Measurements from ENCODE around the gene DCXR.
A peak's percentile ranks its signal among the peaks of the same experiment; 100 is the strongest.

Gene DCXR

DNA sequence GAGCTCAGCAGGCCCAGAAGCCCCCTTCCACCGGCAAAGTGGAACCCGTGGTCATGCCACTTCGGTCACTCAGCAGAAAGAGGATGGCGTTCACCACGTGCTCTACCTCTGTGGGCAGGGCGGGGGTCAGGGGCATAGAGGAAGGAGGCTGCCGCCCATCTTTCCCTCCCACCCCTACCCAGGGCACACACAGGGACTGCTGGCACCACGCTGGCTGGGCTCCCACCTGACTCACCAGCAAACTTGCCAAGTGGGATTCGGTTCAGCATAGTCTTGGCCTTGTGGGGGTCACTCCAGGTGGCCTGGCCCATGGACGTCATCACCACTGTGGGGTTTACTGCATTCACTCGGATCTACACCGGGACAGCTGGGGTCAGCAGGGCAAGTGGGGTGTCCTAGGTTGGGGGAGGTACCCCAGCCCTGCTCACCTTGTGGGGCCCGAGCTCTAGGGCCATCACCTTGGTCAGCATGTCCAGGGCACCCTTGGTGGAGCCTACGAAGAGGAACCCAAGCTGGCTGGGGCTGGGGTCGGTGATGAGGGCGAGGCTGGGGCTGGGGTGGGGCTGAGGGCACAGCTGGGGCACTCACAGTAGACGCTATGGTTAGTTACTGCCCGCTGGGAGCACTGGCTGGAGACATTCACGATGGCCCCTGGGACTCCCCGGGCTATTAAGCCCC lies 1.4 kb downstream of the DCXR start:
- Histone ChIP-seq H3K27ac (ENCODE audit: low read length) (no peak overlapping the region), H3K4me3 (ENCODE audit: low read length) (peak overlapping the region; percentile 98), H3K4me2 (ENCODE audit: low read length) (peak overlapping the region; percentile 99), H3K79me2 (ENCODE audit: low read length) (peaks cover 7% of the 10 kb centered on the region), H3K9me3 (ENCODE audit: insufficient read depth, low read length) (no peaks in the 10 kb centered on the region), H3K4me1 (ENCODE audit: low read length) (peaks cover 19% of the 10 kb centered on the region), H3K9ac (ENCODE audit: low read length) (peak overlapping the region; percentile 72; the same call in 1 of the 2 replicates), H2AFZ (ENCODE audit: low read depth, low read length) (no peak overlapping the region), H4K20me1 (ENCODE audit: insufficient read depth, low read length) (peaks cover 5% of the 10 kb centered on the region; the same call in 1 of the 2 replicates), H3K36me3 (replicated peaks; ENCODE audit: low read depth, low read length) (peaks cover 7% of the 10 kb centered on the region), H3K27me3 (ENCODE audit: low read depth, low read length) (no peaks in the 10 kb centered on the region)
- TF ChIP-seq EZH2phosphoT487 (IDR thresholded peaks at IDR 0.05; ENCODE audit: low read depth) (no peak), CTCF (IDR thresholded peaks at IDR 0.05; ENCODE audit: low read depth, low read length) (no peak)

- TF ChIP-seq EZH2phosphoT487 (IDR thresholded peaks at IDR 0.05; ENCODE audit: low read depth), result no peak
- no peak for TF ChIP-seq CTCF (IDR thresholded peaks at IDR 0.05; ENCODE audit: low read depth, low read length)
- Histone ChIP-seq H3K36me3 (replicated peaks; ENCODE audit: low read depth, low read length) (peaks cover 7% of the 10 kb centered on the region), H3K4me1 (ENCODE audit: low read length) (peaks cover 19% of the 10 kb centered on the region), H3K79me2 (ENCODE audit: low read length) (peaks cover 7% of the 10 kb centered on the region), H3K27me3 (ENCODE audit: low read depth, low read length) (no peaks in the 10 kb centered on the region), H3K27ac (ENCODE audit: low read length) (no peak overlapping the region), H3K4me3 (ENCODE audit: low read length) (no peak overlapping the region), H3K9ac (ENCODE audit: low read length) (no peak overlapping the region), H4K20me1 (ENCODE audit: insufficient read depth, low read length) (peaks cover 5% of the 10 kb centered on the region; the same call in 1 of the 2 replicates), H2AFZ (ENCODE audit: low read depth, low read length) (no peak overlapping the region), H3K4me2 (ENCODE audit: low read length) (no peak overlapping the region), H3K9me3 (ENCODE audit: insufficient read depth, low read length) (no peaks in the 10 kb centered on the region)
Measured at GRCh38 chr17:82035488-82035887, 2.0 kb downstream of the DCXR start.

DNA sequence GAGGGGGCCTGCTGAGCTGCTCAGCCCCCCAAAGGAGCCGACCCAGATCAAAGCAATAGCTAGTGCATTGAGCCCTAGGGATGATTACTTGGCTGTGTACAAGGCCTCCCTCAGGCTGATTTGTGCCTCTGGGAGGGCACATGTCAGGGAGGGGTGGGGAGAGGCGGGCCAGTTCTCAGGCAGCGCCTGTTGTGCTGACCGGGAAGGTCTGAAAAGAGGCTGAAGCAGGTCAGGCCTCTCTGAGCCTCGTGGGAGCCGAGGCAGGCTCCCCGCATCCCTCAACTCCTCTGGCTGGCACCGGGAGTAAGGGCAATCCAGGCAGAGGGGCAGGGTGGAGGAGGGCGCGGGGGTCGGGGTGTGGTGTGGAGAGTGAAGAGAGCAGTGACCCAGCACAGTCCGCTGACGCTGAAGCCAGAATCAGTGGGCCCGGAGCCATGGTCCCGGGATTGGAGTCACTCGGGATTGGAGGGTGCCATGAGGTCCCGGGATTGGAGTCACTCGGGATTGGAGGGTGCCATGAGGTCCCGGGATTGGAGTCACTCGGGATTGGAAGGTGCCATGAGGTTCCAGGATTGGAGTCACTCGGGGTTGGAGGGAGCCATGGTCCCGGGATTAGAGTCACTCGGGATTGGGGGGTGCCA lies 3.0 kb downstream of the DCXR start:
- peaks cover 7% of the 10 kb centered on the region for H3K36me3 ChIP-seq (replicated peaks; ENCODE audit: low read depth, low read length)
- peaks cover 7% of the 10 kb centered on the region for H3K79me2 ChIP-seq (ENCODE audit: low read length)
- no peak overlapping the region for H2AFZ ChIP-seq (ENCODE audit: low read depth, low read length)
- no peak overlapping the region for H3K9ac ChIP-seq (ENCODE audit: low read length)
- H4K20me1 ChIP-seq (ENCODE audit: insufficient read depth, low read length), result peaks cover 5% of the 10 kb centered on the region; the same call in 1 of the 2 replicates
- no peak overlapping the region for H3K4me3 ChIP-seq (ENCODE audit: low read length)
- H3K4me2 ChIP-seq (ENCODE audit: low read length), result no peak overlapping the region
- H3K27me3 ChIP-seq (ENCODE audit: low read depth, low read length), result no peaks in the 10 kb centered on the region
- H3K27ac ChIP-seq (ENCODE audit: low read length), result no peak overlapping the region
- peaks cover 19% of the 10 kb centered on the region for H3K4me1 ChIP-seq (ENCODE audit: low read length)
- no peaks in the 10 kb centered on the region for H3K9me3 ChIP-seq (ENCODE audit: insufficient read depth, low read length)
- TF ChIP-seq EZH2phosphoT487 (IDR thresholded peaks at IDR 0.05; ENCODE audit: low read depth), result no peak
- TF ChIP-seq CTCF (IDR thresholded peaks at IDR 0.05; ENCODE audit: low read depth, low read length), result no peak

- no peak overlapping the region for H3K27ac ChIP-seq (ENCODE audit: low read length)
- H2AFZ ChIP-seq (ENCODE audit: low read depth, low read length), result no peak overlapping the region
- no peaks in the 10 kb centered on the region for H3K9me3 ChIP-seq (ENCODE audit: insufficient read depth, low read length)
- no peak overlapping the region for H3K4me3 ChIP-seq (ENCODE audit: low read length)
- H3K79me2 ChIP-seq (ENCODE audit: low read length), result peaks cover 7% of the 10 kb centered on the region
- no peaks in the 10 kb centered on the region for H3K27me3 ChIP-seq (ENCODE audit: low read depth, low read length)
- peaks cover 7% of the 10 kb centered on the region for H3K36me3 ChIP-seq (replicated peaks; ENCODE audit: low read depth, low read length)
- H3K4me2 ChIP-seq (ENCODE audit: low read length), result no peak overlapping the region
- H3K9ac ChIP-seq (ENCODE audit: low read length), result no peak overlapping the region
- TF ChIP-seq CTCF (IDR thresholded peaks at IDR 0.05; ENCODE audit: low read depth, low read length) (no peak), EZH2phosphoT487 (IDR thresholded peaks at IDR 0.05; ENCODE audit: low read depth) (no peak)
- peaks cover 5% of the 10 kb centered on the region; the same call in 1 of the 2 replicates for H4K20me1 ChIP-seq (ENCODE audit: insufficient read depth, low read length)
- H3K4me1 ChIP-seq (ENCODE audit: low read length), result peaks cover 16% of the 10 kb centered on the region
Measured at GRCh38 chr17:82033359-82034085, 4.0 kb downstream of the DCXR start.

Measured in OCI-LY3 (cell line).